Measurements from ENCODE around the gene RNU1-4. TPM values are rescaled to one million over a fixed set of nuclear protein-coding genes. Genes with fewer than 3 reads are reported as not detected.
"Not testable (repeated sequence)": the region's sequence is repeated elsewhere in the genome, so short reads cannot be mapped to it uniquely, and the experiment has no call there.

RNU1-4 gene
- polyA plus RNA-seq, 1 donor: 3.2 TPM

GRCh38 chr1:16784955-16785354 is 44.6 kb downstream of the RNU1-4 start:
- not testable (repeated sequence) for H3K9me3 ChIP-seq (ENCODE audit: control insufficient read depth, low read depth, low read length); DNase-seq; H3K27me3 ChIP-seq (ENCODE audit: control insufficient read depth, insufficient read depth, low read length); H3K27ac ChIP-seq (ENCODE audit: low read length); H3K36me3 ChIP-seq (ENCODE audit: control insufficient read depth, insufficient read depth, low read length); H3K4me3 ChIP-seq (ENCODE audit: low read length); H3K4me1 ChIP-seq (ENCODE audit: control insufficient read depth, insufficient read depth, low read length)
- no CpG with 5 or more reads among the region's 2 CpGs for WGBS (ENCODE audit: insufficient coverage, low lambda C conversion rate)

GRCh38 chr1:16786362-16786761 is 46.0 kb downstream of the RNU1-4 start:
- H3K27ac ChIP-seq (ENCODE audit: low read length); H3K36me3 ChIP-seq (ENCODE audit: control insufficient read depth, insufficient read depth, low read length); H3K4me1 ChIP-seq (ENCODE audit: control insufficient read depth, insufficient read depth, low read length); H3K27me3 ChIP-seq (ENCODE audit: control insufficient read depth, insufficient read depth, low read length); H3K4me3 ChIP-seq (ENCODE audit: low read length); H3K9me3 ChIP-seq (ENCODE audit: control insufficient read depth, low read depth, low read length); DNase-seq: not testable (repeated sequence)
- WGBS (ENCODE audit: insufficient coverage, low lambda C conversion rate): no CpG with 5 or more reads among the region's 4 CpGs

- not testable (repeated sequence) for DNase-seq; H3K4me1 ChIP-seq (ENCODE audit: control insufficient read depth, insufficient read depth, low read length); H3K4me3 ChIP-seq (ENCODE audit: low read length); H3K36me3 ChIP-seq (ENCODE audit: control insufficient read depth, insufficient read depth, low read length); H3K27ac ChIP-seq (ENCODE audit: low read length); H3K9me3 ChIP-seq (ENCODE audit: control insufficient read depth, low read depth, low read length); H3K27me3 ChIP-seq (ENCODE audit: control insufficient read depth, insufficient read depth, low read length)
- no CpG with 5 or more reads among the region's 3 CpGs for WGBS (ENCODE audit: insufficient coverage, low lambda C conversion rate)
Measured at GRCh38 chr1:16787175-16787574, 46.9 kb downstream of the RNU1-4 start.

- not testable (repeated sequence) for DNase-seq
- WGBS (ENCODE audit: insufficient coverage, low lambda C conversion rate): no CpG with 5 or more reads among the region's 5 CpGs
Measured at GRCh38 chr1:16787711-16788110, 47.4 kb downstream of the RNU1-4 start.

More at GRCh38 chr1:16787711-16788110, 47.4 kb downstream of the RNU1-4 start:
- H3K9me3 ChIP-seq (ENCODE audit: control insufficient read depth, low read depth, low read length); H3K27ac ChIP-seq (ENCODE audit: low read length); H3K36me3 ChIP-seq (ENCODE audit: control insufficient read depth, insufficient read depth, low read length); H3K4me1 ChIP-seq (ENCODE audit: control insufficient read depth, insufficient read depth, low read length); H3K4me3 ChIP-seq (ENCODE audit: low read length); H3K27me3 ChIP-seq (ENCODE audit: control insufficient read depth, insufficient read depth, low read length): not testable (repeated sequence)

Other genes with a start within 250 kb of the RNU1-4 start
- gene RNU1-1, start 226.2 kb upstream of the RNU1-4 start, polyA plus RNA-seq: 3.2 TPM
- 59.5 TPM for gene NBPF1, start 127.0 kb upstream of the RNU1-4 start, polyA plus RNA-seq
- gene RNU1-3, start 73.6 kb upstream of the RNU1-4 start, polyA plus RNA-seq: 3.2 TPM
- gene RNU1-2, start 155.5 kb downstream of the RNU1-4 start, polyA plus RNA-seq: 3.2 TPM
- gene CROCC, start 181.4 kb downstream of the RNU1-4 start, polyA plus RNA-seq: 24.8 TPM
- 121 TPM for gene MFAP2, start 240.1 kb downstream of the RNU1-4 start, polyA plus RNA-seq